Measurements from ENCODE around the gene MED6. TPM values are rescaled to one million over a fixed set of nuclear protein-coding genes. Genes with fewer than 3 reads are reported as not detected.

MED6 gene
- total RNA-seq, 2 experiments from 2014 or later: 90.2 to 97.2 TPM

DNA sequence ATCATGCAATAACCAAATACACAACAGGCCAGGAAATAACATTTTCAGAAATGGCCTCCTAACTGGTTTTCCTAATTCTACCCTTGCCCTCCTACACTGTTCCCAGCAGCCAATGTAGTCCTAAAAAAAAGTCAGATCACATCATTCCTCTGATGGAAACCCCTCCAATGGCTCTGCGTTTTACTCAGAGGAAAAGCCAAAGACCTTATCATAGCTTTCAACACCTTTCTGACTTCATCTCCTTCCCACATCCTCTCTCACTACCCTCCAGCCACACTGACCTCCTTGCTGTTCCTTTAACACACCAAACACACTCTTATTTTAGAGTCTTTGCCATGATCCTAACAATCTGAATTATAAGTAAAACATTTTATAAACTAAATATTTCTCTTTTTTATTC lies 1.1 kb downstream of the MED6 start:
- POLR2A ChIA-PET: interaction anchor here (0.6 kb wide), 1 partner anchor 31 kb away, joined by 3 read pairs; no protein-coding TSS in a partner anchor
- peak overlapping the region; percentile 84 for H3K4me3 Mint-ChIP-seq
- no peak overlapping the region for H3K27ac ChIP-seq (ENCODE audit: low read depth in 1 of 2, low read length in 2 of 2)
- H3K4me1 Mint-ChIP-seq (ENCODE audit: low read depth): peaks cover 37% of the 10 kb centered on the region
- CTCF ChIA-PET: no interaction called here
- peaks cover 24% of the 10 kb centered on the region for H3K36me3 ChIP-seq (ENCODE audit: insufficient read depth, low read length)
- H3K4me3 ChIP-seq (ENCODE audit: low read length): peak overlapping the region; percentile 97
- no peaks in the 10 kb centered on the region for H3K27me3 ChIP-seq (ENCODE audit: control insufficient read depth in 1 of 2, insufficient read depth in 2 of 2, low read length in 2 of 2)
- ATAC-seq (ENCODE audit: poor library complexity): no peak
- intact Hi-C loops (cut with DNase I, micrococcal nuclease): loop anchor here in 1 of 2 experiments (2.0 to 10.0 kb wide), 2 partner anchors 241 to 1445 kb away; partner anchors contain the start of genes COX16 and DCAF5
- TF ChIP-seq, protein P1, sequence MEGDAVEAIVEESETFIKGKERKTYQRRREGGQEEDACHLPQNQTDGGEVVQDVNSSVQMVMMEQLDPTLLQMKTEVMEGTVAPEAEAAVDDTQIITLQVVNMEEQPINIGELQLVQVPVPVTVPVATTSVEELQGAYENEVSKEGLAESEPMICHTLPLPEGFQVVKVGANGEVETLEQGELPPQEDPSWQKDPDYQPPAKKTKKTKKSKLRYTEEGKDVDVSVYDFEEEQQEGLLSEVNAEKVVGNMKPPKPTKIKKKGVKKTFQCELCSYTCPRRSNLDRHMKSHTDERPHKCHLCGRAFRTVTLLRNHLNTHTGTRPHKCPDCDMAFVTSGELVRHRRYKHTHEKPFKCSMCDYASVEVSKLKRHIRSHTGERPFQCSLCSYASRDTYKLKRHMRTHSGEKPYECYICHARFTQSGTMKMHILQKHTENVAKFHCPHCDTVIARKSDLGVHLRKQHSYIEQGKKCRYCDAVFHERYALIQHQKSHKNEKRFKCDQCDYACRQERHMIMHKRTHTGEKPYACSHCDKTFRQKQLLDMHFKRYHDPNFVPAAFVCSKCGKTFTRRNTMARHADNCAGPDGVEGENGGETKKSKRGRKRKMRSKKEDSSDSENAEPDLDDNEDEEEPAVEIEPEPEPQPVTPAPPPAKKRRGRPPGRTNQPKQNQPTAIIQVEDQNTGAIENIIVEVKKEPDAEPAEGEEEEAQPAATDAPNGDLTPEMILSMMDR (IDR thresholded peaks at IDR 0.05): no peak
- DNase-seq: no peak
- H3K9me3 Mint-ChIP-seq: no peaks in the 10 kb centered on the region
- no peaks in the 10 kb centered on the region for H3K9me3 ChIP-seq (ENCODE audit: control insufficient read depth in 1 of 2, insufficient read depth in 1 of 2, low read length in 2 of 2)
- H3K27ac Mint-ChIP-seq: peak overlapping the region; percentile 99
- peaks cover 15% of the 10 kb centered on the region for H3K4me1 ChIP-seq (ENCODE audit: insufficient read depth, low read length)
- H3K27me3 Mint-ChIP-seq: peaks cover 2% of the 10 kb centered on the region
- peaks cover 44% of the 10 kb centered on the region for H3K36me3 Mint-ChIP-seq (ENCODE audit: low read depth)

DNA sequence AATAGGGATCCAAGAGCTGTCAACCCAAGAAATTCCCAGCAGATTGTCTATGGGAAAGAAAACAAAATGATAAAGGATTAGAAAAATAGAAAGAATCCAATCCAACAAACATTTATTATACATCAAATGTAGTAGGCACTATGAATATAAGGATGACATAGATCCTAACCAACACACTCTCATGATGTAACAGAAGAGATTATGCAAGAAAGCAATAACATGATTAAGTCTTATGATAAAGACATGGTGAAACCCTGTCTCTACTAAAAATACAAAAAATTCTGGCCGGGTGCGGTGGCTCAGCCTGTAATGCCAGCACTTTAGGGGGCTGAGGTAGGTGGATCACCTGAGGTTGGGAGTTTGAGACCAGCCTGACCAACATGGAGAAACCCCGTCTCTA lies 2.7 kb downstream of the MED6 start:
- Histone ChIP-seq H3K4me3 (ENCODE audit: low read length) (no peak overlapping the region), H3K9me3 (ENCODE audit: control insufficient read depth in 1 of 2, insufficient read depth in 1 of 2, low read length in 2 of 2) (no peaks in the 10 kb centered on the region), H3K27me3 (ENCODE audit: control insufficient read depth in 1 of 2, insufficient read depth in 2 of 2, low read length in 2 of 2) (no peaks in the 10 kb centered on the region), H3K4me1 (ENCODE audit: insufficient read depth, low read length) (peaks cover 15% of the 10 kb centered on the region), H3K27ac (ENCODE audit: low read depth in 1 of 2, low read length in 2 of 2) (no peak overlapping the region), H3K36me3 (ENCODE audit: insufficient read depth, low read length) (peaks cover 41% of the 10 kb centered on the region)
- Mint-ChIP-seq H3K9me3 (no peaks in the 10 kb centered on the region), H3K36me3 (ENCODE audit: low read depth) (peaks cover 61% of the 10 kb centered on the region), H3K4me1 (ENCODE audit: low read depth) (peaks cover 37% of the 10 kb centered on the region), H3K27me3 (no peaks in the 10 kb centered on the region), H3K4me3 (peak overlapping the region; percentile 62), H3K27ac (no peak overlapping the region)
- ATAC-seq (ENCODE audit: poor library complexity): no peak
- ChIA-PET POLR2A (no interaction called here), CTCF (no interaction called here)
- DNase-seq: no peak
- intact Hi-C loops (cut with DNase I, micrococcal nuclease): loop anchor here in 1 of 2 experiments (2.0 to 10.0 kb wide), 2 partner anchors 239 to 1443 kb away; partner anchors contain the start of genes COX16 and DCAF5
- TF ChIP-seq, protein P1 (IDR thresholded peaks at IDR 0.05): no peak

DNA sequence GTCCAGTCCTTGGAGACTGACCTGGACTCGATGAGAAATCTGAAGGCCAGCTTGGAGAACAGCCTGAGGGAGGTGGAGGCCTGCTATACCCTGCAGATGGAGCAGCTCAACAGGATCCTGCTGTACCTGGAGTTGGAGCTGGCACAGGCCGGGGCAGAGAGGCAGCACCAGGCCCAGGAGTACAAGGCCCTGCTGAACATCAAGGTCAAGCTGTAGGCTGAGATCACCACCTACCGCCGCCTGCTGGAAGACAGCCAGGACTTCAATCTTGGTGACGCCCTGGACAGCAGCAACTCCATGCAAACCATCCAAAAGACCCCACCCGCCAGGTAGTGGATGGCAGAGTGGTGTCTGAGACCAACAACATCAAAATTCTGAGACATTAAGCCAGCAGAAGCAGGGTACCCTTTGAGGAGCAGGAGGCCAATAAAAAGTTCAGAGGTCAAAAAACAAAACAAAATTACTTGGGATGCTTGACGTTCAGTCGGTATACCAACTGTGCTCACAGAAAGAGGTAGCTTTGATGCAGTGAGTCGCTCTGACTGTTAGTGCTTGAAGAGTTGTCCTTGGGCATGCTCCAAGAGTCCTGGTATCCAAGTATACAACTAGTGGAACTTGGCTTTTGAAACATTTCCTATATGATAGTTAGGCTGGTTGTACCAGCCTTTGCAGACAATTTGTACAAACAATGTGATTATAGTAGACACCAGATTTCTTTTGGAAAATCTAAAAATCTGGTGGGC lies 4.8 kb downstream of the MED6 start:
- POLR2A ChIA-PET: no interaction called here

More for the DNA sequence above, 4.8 kb downstream of the MED6 start:
- Mint-ChIP-seq H3K4me3 (no peak overlapping the region), H3K27ac (no peak overlapping the region), H3K27me3 (no peaks in the 10 kb centered on the region), H3K36me3 (ENCODE audit: low read depth) (peaks cover 81% of the 10 kb centered on the region), H3K4me1 (ENCODE audit: low read depth) (peaks cover 33% of the 10 kb centered on the region), H3K9me3 (no peaks in the 10 kb centered on the region)
- no peaks in the 10 kb centered on the region for H3K9me3 ChIP-seq (ENCODE audit: control insufficient read depth in 1 of 2, insufficient read depth in 1 of 2, low read length in 2 of 2)
- DNase-seq: no peak
- intact Hi-C loops (cut with DNase I, micrococcal nuclease): loop anchor here in 1 of 2 experiments (10.0 kb wide), 1 partner anchor 1441 kb away; the partner anchor contains the start of gene DCAF5
- H3K4me1 ChIP-seq (ENCODE audit: insufficient read depth, low read length): peaks cover 11% of the 10 kb centered on the region
- no peaks in the 10 kb centered on the region for H3K27me3 ChIP-seq (ENCODE audit: control insufficient read depth in 1 of 2, insufficient read depth in 2 of 2, low read length in 2 of 2)
- TF ChIP-seq, protein P1 (IDR thresholded peaks at IDR 0.05): no peak
- peaks cover 61% of the 10 kb centered on the region for H3K36me3 ChIP-seq (ENCODE audit: insufficient read depth, low read length)
- CTCF ChIA-PET: no interaction called here
- no peak overlapping the region for H3K4me3 ChIP-seq (ENCODE audit: low read length)
- H3K27ac ChIP-seq (ENCODE audit: low read depth in 1 of 2, low read length in 2 of 2): no peak overlapping the region
- ATAC-seq (ENCODE audit: poor library complexity): no peak

Measured in CD4-positive, alpha-beta T cell (primary cell).